Breast epithelium (tissue), 3 donors: ENCODE data around the gene OSBPL10.

Experiments used
- CTCF ChIP-seq, 3 donors: fragments of 450-650 bp; IDR thresholded peaks; one replicate each; pipeline ENCODE4 v1.5.1; 2016 to 2017; ENCODE audit warnings: antibody characterized with exemption in 3 of 3, mild to moderate bottlenecking in 3 of 3, moderate library complexity in 3 of 3
- POLR2AphosphoS5 ChIP-seq, 3 donors: sonication (generic); formaldehyde crosslinking; IDR thresholded peaks; one replicate each; pipeline ENCODE4 v1.6.1; 2017; ENCODE audit warnings: antibody characterized with exemption in 3 of 3

GRCh38 chr3:31762097-31762764, 218.8 kb downstream of the OSBPL10 start:
- TF ChIP-seq CTCF (IDR thresholded peaks at IDR 0.05): no peak
- no peak for TF ChIP-seq POLR2AphosphoS5 (IDR thresholded peaks at IDR 0.05)
